Hematopoietic multipotent progenitor cell treated with erythropoietin and hydrocortisone succinate and interleukin-3 and kit ligand, for 8 days (in vitro differentiated cells): ENCODE data around the gene STX8.
A peak's percentile ranks its signal among the peaks of the same experiment; 100 is the strongest.

ENCODE experiments used
- DNase-seq: peaks from one replicate; pipeline ENCODE4 v3.0.0-alpha.2; 2015

The STX8 gene

DNA sequence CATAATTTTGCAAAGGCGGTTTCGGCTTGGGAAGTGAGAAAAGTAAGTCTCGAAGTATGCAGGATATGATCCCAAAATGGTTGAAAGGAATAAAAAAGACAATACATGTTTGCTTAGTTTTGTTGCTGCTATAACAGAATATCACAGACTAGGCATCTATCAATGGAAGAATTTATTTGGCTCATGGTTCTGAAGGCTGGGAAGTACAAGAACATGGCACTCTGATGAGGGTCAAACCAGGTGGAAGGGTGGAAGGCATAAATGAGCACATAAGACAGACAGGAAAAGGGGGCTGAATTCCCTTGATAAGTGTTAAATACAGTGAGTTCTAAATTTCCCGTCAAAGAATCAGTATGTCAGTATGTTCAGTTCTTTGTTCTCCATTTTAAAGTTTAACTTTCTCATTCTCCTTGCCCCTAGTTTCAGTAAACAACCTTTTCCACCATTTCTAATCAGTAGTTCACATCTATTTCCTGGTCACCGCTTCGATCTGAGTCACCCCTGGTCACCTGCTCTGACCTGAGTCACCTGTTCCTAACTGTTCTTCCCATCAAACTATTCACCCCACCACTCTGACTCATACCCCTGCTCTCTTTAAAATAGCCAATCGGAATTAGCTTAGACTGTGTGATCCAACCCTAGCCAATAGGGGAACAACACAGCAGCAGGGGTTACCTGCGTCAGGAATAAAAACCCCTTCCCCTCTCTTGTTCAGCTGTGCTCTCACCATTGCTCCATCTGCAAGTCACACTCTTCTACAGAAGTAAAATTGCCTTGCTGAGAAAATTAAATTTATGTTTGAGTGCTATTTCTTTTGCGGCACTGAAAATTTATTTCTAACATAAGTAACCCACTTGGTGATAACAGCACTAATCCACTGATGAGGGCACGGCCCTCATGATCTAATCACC is 240.8 kb downstream of the STX8 start:
- no peak for DNase-seq

DNA sequence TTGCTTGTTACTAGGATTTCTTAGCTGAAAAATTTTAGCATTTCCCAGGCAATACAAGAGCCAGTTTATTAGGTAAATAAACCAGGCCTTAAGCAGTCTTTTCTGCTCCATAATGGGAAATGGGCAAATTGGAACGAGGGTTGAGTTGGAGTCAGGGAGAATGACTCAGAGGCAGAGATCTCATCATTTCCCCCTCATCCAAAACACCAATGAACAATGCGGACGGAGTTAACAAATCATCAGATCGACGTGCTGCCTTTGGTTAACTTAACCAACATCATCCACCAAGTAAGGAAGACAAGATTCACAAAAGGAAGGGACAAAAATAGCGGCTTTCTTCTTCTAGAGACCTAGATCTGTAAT is 243.5 kb downstream of the STX8 start:
- no peak for DNase-seq

DNA sequence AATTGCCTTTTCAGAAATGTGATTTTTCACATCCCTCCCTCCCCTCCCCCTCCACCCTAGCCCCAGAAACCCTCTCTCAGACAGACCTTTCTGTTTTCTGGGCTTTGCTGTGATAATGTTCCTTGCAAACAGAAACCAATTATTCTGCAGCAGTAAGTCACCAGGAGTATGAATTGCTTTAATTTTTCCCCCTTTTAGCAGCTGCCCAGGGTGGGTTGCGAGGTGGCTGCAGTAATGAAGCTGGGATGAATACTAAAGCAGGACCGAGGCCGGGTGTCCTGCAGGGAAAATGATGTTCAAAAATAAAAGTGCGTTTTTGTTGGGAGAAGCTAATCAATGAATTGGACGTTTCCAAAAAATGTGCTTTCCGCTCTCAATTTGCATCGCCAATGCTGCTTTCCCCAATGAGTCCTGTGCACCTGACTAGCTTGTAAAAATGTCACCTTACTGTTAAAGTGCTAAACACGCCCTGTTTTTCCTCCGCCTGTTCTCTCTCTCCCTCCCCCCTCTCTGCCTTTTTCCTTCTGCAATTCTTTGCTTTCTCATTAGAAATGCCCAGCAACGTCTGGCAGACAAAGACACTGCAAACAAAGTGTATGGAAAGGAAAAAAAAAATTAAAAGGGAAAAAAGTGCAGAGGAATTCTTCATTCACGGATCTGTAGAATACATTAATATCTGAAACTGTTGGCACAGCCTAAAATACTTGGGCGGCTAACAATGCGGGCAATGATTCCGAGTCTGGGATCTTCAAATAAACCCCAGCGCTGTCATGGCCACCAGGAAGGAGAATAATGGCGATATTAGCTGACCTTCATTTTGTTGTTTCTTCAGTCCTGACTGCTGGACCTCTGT is 244.1 kb downstream of the STX8 start:
- DNase-seq, result no peak

DNA sequence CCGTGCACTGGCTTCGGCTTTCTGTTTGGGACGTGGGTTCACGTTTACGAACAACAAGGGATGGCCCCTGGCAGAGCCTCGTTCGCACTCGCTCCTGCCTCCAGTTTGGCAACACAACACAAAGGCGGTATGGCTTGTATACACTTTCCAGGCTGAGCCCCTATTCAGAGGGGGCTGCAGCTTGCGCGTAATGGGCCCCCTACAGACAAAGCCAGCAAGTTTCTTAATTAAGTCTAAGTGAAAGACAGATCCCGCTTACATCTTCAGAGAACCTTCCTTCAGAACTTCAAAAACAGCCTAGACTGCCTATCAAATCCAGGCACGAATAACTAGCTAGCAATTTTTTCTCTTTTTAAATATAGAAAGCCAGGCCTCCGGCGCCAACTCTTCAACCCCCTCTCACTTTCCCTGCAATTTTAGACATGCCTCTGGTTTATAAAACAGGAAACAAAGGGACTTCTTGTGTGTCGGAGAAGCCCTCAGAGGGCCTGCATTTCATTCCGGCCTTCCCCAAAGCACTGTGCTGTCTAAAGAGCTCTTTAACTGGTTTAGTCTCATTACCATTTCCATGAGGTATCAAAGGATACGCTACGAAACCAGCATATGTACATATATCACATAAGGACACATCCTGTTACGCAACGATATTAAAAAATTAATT is 244.9 kb downstream of the STX8 start:
- DNase-seq, result no peak

DNA sequence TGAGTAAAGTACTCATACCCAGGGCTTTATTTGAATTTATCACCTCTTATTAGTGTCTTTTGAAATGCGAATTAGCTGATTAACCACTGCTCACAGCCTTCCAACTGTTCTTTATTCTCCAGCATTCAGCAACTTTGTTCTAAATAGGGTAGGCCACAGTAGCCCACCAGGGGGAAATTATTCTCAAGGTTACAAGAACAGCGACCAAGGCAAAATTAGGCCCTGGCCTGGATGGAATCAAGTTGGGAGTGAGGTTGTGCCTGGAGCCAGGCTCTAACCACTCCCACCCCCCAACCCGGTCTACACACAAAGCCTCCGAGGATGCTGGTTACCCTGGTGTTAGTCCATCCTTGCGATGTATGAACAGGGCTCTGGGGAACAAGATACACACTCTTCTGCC is 245.5 kb downstream of the STX8 start:
- DNase-seq, result no peak

DNA sequence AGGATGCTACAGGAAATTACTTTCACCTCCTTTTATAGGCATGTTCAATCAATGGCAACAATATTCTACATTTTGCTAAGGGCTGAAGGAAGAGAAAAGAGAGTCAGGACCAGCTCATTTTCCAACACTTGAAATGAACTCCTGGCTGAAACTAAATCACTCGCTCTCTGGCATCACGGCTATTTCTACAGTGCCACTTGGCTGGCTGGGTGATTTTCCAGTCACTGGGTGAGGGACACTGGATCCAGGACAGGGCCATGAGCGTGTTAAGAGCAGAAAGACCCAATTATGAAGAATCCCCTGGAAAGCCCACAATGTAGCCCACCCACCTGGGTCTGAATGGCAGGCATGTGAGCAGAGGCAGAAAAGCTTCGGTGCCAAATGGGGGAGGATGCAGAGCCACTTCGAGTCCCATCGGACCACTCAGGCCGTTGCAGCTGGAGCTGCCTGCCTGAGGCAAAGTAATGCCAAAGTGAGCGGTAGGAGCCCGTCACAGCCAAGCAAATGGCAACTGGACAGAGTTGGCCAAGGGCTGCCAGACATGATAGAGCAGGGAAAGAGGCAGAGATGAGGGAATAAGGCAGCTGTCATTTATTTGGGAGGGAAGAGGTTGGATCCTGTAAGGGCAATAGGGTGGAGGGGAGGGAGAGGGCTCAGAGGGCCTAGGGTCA is 246.2 kb downstream of the STX8 start:
- no peak for DNase-seq

DNA sequence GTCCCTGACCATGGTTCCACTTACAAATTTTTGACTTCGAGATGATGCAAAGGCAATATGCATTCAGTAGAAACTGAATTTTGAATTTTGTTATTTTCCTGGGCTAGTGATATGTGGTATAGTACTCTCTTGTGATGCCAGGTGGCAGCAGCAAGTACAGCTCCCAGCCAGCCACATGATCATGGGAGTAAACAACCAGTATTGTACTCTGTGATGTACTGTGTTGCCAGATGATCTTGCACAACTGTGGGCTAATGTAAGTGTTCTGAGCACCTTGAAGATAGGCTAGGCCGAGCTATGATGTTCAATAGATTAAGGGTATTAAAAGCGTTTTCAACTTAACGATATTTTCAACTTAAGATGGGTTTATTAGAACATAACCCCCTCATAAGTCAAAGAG is 250.8 kb downstream of the STX8 start:
- no peak for DNase-seq

DNA sequence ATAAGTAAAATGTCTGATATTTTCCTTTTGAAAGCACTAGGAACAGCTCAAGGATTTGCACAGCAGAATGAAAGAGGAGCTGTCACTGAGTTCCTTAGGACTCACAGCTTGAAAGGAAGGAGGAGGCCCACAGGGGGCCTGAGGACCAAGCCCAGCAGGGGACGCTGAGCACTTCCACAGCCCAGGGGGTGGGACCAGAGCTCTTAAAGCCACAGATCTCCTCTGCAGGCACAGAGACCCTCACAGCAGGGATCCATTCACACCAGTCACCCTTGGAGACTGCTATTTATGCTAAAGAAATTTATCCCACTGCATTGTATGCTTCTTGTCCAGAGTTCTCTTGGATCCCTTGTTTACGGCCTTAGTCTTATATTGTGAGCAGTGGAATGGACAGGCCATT is 253.3 kb downstream of the STX8 start:
- DNase-seq, result no peak

DNA sequence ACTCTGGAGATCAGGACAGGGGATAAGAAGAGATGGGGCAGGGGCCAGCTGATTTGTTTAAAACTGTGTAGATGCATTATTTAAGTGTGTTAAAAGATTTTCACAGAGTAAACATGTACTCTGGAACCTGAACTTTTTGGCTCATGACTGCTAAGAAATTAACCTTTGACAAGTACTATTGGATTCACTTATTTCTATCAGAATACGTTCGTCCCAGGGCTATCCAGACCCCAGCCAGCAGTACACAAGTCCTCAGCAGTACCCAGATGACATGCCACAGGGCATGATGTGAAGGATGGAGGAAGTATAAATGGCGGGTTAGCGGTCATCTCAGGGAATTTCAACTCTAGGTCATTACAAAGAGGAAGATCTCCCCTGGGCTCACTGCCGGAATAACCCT is 253.7 kb downstream of the STX8 start:
- DNase-seq, result no peak

DNA sequence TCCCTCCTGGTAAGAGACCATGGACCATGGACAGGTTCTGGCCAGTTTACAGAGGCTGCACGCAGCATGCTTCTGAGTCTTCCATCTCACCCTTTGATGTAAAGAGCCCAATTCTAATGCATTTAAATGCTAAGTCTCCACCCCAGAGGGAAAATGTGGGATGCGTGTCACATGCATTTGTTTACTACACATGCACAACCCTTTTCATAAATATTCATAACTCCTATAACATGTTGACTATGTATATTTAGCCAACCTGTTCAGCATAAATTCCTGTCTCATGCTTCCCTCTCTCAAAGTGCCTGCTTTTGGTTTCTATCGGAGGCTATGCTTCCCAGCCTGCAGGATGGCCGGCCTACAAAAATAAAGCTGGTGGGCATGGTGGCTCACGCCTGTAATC is 260.3 kb downstream of the STX8 start:
- no peak for DNase-seq

DNA sequence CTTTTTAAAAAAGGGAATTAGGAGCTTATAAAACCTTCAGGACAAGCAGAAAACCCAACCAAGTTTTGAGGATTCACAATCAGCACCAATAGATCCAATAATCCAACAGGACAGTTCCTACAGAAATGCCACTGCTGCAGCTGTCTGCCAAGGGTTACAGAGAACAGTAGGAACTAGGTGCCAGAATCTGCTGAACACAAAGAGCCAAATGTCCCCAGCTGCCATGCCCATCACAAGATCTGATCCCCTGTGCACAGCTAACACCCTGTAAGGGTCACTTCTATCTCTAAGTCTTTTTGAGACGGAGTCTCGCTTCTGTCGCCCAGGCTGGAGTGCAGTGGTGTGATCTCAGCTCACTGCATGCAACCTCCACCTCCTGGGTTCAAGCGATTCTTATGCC is 262.3 kb downstream of the STX8 start:
- DNase-seq, result no peak

DNA sequence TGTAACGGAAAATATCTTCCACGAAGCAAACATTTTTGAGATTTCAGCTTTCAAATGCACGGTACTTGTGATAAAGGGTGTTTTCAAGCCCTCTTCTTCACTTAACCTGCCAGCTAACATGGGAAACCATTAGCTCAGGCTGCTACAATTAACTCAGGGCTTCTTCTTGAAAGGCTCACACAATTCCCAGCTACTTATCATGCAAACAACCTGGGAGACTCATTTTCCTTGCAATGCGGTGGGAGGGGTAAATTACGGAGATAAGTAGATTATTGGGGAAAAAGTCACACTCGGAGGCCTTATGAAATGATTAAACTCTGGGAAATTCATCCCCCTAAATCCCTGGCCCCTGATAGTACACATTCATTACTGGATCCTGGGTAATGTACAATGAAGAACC is 266.4 kb downstream of the STX8 start:
- no peak for DNase-seq

DNA sequence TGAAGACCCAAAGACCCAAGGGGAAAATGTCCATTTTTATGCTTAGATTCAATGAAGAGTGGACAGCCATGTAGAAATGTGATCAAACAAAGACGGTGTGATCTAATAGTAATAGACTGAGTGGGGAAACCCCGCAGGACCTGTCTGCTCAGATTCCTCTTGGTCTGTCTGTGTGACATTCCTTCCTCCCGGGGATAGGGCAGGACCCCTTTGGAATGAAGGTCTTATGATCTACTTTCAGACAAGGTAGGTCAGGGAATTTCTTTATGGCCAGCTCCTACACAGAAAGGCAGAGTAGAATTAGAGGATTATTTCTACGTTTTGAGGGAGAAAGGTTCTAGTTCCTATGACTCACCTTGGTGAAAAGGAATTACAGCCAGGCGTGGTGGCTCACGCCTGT is 267.6 kb downstream of the STX8 start:
- no peak for DNase-seq

DNA sequence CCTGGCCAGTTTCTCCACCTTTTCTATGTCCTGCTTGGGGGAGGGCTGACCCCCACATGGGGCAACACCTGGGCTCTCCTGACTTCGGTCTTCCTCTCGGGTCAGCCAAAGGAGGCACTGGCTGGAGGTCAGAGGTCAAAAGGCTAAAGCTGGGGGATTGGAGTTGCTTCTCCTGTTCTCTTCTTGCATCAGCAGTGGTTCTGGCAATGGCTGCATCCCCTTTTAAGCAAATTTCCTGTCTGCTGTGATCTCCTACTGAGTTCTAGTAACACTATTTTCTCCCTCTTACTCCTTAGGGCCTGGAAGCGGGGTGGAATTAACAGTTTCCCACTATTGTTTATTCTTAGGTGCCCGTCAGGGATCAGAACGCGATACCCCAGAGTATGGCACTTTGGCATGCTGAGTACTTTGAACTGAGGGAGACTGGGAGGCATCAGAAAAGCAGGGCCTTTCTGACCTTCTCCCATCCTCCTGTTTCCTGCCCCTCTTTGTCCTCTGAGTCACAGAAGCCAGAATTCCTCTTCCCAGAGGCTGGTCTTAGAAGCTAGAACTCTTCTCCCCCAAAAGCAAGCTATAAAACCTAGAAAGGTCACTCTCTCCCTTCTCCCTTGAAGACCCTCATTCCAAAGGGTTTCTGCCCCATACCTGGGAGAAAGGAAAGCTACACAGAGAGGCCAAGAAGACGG is 268.2 kb downstream of the STX8 start:
- no peak for DNase-seq

DNA sequence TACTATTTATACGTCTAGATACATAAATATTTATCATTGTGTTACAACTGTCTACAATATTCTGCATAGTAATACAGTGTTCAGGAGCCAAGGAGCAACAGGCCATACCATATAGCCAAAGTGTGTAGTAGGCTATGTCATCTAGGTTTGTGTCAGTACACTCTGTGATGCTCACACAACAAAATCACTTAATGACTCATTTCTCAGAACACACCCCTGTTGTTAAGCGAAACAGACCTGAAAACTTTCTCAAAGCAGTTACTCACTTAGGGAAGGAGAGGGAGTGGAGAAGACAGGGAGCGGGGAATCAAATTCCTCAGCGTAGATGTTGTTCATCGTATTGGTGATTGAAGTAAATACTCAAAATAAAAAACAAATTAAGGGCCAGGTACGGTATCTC is 269.5 kb downstream of the STX8 start:
- DNase-seq, result no peak

DNA sequence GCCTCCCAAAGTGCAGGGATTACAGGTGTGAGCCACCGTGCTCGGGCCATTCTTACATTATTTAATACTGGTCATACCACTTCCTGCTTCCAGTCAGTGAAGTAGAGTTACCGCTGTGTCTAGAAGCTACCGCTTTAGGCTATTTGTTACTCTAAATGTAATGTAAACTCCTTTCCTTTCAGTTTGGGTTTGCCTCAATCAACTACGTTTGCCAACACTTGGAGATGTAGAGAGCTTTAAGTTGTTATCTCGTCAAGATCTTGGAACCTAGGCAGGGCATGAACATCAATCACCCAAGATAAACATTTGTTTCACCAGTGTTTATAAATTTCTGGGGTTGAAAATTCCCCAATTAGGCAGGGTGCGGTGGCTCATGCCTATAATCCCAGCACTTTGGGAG is 275.9 kb downstream of the STX8 start:
- DNase-seq, result no peak

DNA sequence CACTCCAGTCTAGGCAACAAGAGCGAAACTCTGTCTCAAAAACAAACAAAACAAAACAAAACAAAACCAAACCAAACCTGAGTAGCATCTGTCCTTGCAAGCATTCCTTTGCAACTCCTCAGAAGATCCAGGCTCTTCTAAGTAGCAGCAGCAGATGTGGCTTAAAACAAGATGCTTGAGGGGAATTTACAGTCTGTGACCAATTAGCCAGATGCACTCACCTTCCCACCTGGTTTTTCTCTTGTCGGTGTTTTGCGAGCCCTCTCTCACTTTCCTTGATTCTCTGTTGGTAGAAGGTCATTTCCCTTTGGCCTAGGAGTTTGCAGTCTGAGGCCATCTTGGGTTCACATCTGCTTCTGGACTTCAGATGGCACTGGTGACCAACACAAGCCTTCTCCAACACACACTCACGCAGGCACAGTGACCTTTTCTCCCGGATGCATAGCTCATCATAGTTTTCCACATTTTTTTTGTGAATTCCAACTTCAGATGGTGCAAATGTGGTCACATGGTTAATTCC is 276.8 kb downstream of the STX8 start:
- DNase-seq, result no peak

DNA sequence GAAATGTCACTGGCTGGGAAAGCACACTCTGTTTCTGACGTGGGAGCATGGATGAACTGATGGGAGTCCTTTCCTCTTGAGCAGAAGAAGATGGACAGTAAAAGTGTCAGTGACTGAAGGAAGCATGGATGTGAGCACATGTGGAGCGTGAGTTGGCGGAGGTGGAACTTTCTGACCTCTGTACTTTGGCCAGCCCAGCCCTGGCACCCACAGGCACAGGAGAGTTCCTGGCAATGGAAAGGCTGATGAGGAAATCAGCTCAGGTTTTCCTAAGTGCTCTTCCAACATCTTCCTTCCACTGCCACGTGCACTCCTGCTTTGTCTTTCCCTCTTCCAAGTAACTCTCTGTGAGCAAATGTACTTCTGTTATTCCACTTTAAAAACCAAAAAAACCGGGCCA is 277.5 kb downstream of the STX8 start:
- DNase-seq, result no peak

DNA sequence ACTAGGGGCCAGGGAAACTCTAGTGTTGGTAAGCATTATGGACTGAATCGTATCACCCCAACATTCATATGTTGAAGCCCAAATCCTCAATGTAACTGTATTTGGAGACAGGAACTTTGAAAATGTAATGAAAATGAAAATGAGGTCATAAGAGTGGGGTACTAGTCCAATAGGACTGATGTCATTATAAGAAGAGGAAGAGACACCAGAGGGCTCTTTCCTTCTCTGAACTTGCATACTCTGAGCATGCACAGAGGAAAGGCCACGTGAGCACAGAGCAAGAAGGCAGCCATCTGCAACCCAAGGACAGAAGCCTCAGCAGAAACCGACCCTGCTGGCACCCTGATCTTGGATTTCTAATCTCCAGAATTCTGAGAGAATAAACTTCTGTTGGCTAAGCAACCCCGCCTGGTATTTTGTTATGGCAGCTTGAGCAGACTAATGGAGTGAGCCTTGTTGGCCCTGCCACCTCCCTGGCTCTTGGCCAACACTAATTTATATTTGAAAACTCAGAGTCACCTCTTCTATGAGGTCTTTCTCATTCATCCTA is 280.9 kb downstream of the STX8 start:
- no peak for DNase-seq

DNA sequence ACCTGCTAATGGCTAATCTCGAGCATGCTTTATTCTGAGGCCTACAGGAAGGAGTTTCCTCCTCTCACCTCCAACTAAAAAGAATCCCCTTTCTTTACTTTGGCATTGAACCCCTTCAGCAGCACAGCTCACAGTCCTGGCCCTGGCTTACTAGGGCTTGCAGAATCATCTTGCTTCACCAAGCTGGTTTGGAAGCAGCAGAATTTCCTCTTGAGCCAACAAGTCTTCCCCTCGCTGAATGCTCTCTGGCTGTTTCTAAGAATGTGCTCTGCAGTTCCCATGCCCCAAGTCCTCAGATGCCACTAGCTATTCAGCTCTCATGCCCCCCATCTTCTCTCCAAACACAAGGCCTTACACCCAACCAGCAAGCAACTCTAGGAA is 283.1 kb downstream of the STX8 start:
- no peak for DNase-seq

DNA sequence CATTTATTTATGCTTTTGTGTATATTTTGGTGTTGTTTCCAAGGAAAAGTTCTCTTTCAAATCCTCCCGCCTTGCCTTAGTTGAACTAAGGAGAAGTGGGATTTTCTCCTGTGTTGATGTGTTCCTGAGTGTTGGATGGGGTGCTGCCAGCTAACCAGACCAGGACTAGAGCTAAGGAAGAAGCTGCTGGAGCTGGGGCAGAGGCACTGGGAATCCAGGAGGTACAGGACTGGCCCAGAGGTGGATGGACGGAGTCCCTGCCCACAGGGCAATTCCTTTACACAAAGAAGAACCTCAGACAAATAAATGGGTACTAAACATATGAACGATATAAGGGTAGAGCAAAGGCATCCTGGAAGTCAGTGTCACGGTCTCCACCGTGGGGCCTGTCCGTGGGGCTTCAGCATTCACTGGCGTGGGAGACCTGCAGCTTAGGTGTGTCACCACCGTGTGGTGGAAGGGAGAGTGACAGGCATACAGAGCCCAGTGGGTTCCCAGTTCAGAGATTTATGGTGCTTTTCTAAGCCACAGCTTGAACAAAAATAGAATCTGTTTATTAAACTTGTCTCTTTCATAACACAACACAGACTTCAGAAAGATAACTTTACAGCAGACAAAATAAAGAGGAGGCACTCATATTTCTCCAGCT is 283.6 kb downstream of the STX8 start:
- peak; percentile 16 for DNase-seq

DNA sequence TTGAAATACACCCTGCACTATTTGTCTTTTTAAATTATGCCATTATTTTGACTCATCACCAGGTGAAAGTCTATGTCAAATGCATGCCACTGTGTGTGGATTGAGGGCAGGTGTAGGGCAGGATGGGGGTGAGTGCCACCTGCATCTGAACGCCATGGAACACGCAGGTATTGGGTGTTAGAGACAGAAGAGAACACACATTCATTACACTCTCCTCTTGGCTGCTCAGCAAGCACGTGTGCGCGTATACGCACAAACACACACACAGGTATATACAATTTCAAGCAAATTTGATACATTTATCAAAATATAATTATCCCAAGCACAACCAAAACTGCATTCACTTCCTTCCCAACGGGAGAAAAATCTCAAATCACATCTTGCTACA is 285.4 kb downstream of the STX8 start:
- no peak for DNase-seq
